ENCODE results near the gene ADH1C.

The ADH1C gene

DNA sequence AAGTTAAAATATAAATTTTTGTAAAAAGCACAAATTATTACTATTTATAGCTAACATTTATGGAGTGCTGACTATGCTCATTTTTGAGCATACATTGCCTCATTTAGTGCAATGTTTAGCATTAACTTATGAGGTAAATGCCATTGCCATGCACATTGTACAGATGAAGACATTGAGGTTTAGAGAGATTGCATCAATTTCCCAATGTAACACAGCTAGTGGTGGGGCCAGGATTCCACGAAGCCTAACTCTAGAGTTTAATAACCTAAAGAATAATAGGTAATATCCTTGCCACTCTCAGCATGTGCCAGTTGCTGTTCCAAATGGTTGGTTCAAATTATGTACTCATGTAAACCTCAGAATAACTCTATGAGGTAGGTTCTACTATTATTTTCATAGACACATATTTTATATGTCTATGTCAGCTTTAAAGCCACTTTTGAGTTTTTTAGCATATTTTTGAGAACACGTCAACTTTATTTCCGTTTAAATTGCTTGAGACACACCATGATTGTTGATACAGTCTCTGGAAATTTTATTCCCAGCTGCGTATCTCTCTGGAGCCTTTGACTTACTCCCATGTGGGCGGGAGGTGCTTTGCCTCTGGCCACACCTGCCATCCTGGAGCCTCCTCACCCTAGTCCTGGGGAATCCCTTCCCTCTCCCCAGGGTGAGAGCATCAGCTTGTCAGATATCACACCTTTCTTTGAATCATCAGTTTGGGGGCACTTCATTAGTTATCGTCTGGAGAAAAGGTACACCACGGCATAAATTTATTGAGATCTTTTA lies 51.0 kb downstream of the ADH1C start:
- DNase-seq (ENCODE audit: low read depth): no peak

DNA sequence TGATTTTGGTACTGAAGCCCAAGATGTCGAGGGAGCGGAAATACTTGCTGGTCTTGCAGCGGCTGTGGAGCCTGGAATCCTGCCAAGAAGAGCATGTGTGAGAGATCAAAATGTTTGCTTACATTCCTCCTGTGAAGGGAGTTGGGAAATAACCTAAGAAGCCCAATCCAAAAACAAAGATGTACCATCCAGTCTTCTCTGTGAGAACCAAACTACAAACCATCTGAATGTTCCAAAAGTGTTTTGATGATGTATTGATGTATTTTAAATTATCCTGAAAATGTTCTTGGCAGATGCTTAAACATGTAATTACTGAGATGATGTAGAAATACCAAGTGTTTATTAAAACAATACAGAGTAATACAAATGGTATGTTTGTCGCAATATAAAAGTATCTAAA lies 51.6 kb downstream of the ADH1C start:
- DNase-seq (ENCODE audit: low read depth): no peak

DNA sequence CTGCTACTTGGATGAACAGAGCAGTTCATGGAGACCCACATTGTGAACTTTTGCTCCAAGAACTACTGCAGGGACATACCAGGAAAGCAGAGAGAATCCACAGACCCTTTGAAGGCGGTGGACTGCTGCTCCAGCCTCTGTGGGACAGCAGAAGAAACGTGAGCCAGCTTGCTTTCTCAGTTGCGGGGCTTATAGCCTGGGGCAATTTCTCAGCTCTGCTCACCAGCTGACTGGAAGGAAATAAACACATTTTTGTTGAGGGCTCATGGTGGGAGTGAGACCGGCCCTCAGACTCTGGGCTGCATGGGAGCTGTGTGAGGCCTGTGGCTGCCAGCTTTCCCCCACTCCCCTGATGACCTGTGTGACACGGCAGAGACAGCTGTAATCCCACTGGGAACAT lies 59.2 kb downstream of the ADH1C start:
- DNase-seq (ENCODE audit: low read depth): no peak

DNA sequence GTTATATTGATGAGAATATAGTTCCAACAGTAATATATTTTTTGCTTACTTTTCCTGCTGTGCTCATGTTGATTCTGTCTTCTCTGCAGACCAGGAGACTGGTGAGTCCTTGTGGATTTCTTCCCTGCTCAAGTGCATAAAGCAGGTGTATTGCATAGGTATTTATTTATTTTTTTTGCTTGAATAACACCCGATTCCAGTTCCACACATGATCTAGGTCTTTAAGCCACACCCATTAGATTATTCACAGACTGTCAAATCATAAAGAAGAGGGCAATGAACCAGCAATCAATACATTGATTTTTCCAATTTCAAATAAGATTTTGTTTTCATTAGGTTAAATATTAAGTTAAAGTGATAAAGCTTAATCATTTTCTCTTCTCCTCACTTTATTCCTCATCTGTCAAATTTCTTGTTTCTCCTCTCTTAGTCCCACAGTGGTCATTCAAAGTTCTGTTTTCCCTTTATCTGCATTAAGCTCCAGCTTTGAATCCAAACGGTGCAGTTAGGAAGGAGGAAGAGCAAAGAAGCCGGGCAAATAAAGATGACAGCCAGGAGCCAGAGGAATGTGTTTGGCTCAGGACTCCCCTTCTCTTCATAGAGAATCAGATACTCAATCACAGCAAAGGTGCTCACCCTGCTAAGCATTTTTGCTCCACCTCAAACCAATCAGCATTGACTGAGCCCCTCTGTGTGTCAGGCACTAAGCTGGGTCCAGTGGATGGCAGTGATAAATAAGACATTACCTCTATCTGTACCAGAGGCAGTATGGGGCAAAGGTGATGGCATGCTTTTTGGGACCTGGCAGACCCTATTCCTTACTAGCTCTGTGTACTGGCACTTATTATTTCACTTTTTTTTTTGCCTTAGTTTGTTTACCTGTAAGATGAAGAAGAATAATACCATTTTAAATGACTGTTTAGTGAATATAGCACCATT lies 61.4 kb downstream of the ADH1C start, which contains the start of gene ADH1A:
TSS of gene ADH1A (minus strand) at position 138 of the 939 bp plus-strand sequence. CDS start at position 67, 71 bp downstream.
- DNase-seq (ENCODE audit: low read depth): no peak
